NCI-H82 treated with DMSO at 0.1 percent for 48 hours (cell line): ENCODE results near the gene PRPS2.

ENCODE experiments used
- DNase-seq: peaks from one replicate; lab custom pipeline; 2025; ENCODE audit not compliant: unreplicated experiment; lab: John Stamatoyannopoulos, UW

The PRPS2 gene

DNA sequence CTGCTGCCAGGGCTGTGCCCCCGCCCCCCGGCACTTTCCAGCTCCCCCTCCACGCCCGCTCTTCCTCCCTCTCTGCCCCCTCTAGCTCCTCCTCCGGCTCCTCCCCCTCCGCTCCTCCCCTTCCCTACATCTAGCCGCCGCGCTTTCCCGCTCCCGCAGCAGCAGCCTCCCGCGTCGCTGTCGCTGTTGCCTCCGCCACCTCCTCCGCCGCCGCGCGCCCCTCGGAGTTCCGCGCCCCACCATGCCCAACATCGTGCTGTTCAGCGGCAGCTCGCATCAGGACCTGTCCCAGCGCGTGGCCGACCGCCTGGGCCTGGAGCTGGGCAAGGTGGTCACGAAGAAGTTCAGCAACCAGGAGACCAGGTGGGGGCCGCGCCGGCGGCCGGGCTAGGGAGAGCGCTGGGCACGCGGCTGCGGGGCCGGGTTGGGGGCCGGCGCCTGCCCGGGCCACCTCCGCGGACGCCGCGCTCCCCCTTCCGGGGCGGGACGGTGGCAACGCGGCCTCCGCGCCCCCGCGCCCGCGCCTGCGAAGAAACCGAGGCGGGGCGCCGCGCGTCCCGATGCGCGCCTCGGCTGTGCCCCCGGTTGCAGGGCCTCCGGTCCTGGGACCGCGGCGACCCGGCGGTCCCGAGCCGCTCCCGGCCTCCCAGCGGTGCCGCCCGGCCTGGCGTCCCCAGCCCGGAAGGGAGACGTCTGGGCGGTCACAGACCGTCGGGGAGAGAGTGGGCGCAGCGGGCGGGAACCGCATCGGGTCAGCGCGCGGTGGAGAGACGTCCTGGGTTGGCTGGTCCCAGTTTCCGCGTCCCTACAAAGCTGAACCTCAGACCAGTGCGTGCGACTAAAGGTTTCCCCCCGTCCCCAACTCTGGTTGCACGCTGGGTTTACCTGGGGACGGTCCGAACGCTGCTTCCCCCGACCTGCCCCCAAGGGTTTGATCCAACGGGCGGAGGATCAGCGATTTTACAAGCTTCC lies at the start of gene PRPS2:
PRPS2 (plus strand) TSS at position 156 of the 972 bp plus-strand sequence; CDS start at position 242, 86 bp downstream.
- peak; percentile 11 for DNase-seq

DNA sequence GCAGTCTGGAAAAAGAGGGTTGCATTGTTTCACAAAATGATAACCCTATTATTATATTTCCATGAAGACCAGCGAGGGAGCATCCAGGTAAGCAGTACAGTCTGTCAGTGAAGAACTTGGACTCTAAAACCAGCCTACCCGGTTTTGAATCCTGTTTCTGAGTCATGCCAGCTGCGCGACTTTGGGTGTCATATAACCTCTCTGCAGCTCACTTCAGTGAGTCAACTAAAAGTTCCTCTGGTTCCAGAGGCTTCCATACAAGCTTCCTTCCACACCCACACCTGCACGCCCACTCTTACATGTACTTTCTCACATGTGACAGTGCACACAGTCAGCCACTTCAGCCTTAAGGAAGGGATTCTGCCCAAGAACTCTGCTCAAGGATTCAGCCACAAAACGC lies 49.8 kb upstream of the PRPS2 start:
- no peak for DNase-seq

DNA sequence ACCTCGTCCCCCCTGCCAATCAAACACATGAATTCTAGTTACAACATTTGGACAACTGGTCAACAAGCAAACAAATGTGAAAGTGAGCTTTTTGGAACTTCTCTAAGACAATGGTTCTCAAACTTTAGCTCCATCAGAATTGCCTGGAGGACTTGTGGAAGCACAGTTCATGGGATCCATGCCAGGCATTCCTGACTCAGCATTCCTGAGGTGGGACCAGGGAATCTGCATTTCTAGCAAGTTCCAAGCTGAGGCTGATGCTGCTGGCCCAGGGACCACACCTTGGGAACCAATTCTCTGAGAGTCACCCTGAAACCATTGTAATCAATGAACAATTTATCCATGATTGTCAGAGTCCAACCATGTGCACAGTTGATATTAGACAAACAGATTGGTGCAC lies 43.8 kb upstream of the PRPS2 start:
- no peak for DNase-seq

DNA sequence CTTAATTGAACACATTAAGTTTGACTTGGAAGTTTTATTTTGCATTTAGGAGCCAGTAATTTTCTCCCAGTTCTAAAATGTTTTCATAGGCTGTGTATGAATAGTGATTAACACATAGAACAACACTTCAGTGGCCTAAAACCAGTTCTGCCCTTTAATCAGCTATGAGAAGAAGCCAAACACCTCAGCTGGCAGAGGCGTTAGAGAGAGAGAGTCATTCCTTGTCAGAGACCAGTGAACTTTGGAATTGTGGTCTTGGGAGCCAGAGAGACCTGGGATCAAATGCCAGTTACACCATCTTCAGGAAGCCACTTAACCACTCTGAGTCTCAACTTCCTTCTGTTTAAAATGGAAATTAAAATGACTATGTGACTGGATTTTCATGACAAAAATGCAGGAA lies 39.3 kb upstream of the PRPS2 start:
- no peak for DNase-seq

DNA sequence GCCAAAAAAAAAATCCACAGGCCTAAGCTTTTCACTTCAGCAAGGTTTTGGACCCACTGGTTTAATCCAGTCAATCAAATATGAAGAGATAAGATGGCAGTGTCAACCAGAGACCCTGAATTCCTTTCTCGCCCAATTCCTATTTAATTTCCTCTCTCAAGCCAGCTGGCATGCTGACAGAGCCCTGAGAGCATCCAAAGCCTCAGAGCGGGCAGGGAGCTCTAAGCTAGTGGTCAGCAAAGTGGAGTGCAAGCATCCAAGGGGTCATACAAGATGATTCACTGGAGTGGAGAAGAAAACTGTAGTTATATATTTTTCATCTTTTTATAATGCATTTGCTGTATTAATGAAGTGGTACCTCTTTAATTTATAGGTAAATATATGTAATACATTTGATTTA lies 37.8 kb upstream of the PRPS2 start:
- no peak for DNase-seq

DNA sequence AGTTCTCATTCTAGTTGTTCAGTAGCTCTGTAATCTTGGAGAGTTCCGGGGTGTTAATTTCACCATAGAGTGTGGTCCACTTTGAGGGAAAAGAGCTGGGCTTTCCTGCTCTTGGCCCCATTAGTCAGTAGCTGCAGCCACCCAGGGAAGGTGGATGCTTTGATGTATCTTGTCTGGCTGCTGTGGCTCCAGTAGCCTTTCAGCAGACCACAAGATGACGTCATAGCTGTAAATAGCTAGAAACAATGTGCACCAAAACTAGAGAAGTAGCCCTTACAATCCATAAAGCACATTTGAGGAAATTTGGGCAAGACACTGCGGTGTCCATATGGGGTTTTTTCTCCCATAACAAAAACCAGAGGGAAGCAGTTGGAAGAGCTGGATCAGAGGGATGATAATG lies 32.9 kb upstream of the PRPS2 start:
- DNase-seq = no peak

DNA sequence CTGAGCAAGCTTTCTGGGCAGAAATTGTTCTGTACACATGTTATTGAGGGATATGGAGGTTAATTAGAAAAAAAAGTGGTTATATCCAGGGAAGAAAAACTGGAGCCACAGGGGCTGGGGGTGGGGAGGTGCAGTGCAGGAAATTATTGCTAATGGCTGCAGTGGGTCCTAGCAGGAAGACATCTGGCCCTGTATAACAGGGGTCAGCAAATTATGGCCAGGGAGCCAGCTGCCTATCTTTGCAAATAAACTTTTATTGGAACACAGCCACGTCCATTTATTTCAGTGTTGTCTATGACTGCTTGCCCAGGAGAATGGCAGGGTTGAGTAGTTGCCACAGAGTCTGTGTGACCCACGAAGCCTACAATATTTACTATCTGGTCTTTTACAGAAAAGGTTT lies 23.4 kb upstream of the PRPS2 start:
- no peak for DNase-seq

DNA sequence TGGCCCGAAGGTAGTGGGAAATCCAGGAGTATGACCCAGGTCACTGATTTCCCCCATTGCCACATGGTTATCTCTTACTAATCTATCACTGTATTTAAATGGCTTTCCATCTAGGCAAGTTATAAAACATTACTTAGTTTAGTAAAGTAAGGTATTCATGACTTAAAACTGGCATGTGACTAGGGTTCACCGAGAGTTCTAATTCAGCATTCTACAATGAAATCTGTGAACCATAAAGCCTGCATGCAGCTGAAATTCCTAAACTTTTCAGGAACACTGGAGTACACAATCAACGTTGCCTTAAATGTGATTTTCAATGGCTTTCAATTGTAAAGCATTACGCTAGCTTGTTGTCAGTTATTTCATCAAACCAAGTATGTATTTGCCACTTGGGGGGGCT lies 22.7 kb upstream of the PRPS2 start:
- no peak for DNase-seq

DNA sequence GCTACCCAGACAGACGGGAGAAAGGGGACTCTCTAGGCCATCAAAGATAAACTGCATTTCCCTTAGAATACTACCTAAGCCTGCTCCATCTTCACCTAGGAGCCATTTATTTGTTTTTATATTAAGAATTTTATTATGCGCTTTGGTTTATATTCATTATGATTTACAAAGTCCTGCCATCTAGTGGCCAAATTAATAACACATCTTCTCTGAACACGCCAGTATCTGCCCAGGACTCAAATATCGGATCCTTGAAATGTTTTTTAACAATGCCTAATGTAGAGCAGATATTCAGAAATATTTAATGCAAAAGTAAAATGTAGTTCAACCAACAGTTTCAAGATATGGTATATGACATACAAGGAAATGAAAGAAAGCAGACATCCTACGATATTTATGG lies 20.8 kb upstream of the PRPS2 start:
- peak; percentile 8 for DNase-seq

DNA sequence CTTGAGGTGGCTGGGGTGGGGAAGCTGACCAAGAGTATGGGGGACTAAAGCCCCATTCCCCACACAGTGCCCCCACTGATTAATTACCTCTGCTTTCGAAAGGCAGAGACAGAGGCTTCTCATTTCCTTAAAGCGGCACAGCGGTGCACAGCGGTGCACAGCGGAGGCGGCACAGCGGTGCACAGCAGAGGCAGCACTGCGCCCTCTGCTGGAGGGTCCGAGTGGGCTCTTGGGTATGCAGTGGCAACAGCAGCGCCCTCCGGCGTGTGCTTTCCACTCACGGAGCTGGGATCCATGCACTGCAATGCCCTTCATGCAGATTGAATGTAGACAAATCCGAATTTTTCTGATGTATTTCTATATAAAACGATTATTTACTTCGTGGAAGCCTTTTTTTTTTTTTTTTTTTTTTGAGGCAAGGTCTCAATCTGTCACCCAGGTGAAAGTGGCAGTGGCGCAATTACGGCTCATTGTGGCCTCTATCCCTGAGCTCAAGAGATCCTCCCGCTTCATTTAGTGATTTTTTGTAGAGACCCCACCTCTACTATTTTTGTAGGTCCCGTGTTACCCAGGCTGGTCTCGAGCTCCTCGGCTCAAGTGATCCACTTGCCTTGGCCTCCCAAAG lies 19.7 kb upstream of the PRPS2 start:
- DNase-seq = no peak

DNA sequence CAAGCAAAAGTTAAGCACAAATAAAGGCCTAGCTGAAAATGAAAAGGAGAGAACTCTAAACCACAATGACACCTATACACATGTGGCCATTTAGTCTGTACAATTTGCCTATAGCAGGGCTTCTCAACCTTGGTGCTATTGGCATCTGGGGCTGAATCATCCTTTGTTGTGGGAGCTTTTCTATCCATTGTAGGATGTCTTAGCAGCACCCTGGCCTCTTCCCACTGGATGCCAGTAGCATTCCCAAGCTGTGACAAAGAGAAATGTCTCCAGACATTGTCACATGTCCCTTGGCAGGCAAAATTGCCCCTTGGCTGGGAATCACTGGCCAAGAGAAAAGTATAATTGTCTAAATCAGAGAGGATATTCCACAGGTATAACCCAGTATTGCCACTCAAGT lies 13.5 kb upstream of the PRPS2 start:
- DNase-seq = no peak

DNA sequence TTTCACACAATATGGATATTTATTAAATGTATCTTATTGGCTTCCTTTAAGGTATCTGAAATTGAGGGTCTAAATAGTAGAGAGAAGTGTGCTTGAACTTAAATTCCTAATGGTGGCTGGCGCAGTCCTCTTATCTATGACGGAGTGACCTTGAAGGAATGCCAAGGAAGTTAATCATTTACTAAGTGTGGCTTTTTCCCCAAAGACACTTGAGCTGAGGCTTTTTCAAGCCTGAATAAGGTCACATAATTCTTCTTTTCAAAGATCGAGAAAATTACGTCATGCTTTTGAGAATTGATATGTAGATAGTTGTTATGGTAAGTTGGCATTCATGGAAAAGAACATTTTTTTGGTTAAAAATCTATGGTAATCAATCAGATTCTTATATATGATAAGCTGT lies 11.7 kb upstream of the PRPS2 start:
- DNase-seq = no peak

DNA sequence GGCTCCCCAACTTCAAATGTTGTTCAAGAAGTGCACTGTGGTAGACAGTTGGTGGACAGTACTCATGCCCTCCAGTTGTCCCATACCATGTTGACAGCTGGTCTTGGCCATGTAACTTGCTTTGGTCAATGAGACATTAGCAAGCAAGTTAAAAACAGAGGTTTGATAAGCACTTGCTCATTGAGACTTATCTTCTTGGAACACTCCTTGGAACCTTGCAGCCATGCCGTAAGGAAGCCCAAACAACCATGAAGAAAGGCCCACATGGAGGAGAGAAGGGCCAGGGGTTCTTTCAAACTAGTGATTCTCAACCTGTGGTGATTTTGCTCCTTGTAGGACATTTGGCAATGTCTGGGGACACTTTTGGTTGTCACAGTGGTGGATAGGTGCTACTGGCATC lies 2.6 kb upstream of the PRPS2 start:
- no peak for DNase-seq

DNA sequence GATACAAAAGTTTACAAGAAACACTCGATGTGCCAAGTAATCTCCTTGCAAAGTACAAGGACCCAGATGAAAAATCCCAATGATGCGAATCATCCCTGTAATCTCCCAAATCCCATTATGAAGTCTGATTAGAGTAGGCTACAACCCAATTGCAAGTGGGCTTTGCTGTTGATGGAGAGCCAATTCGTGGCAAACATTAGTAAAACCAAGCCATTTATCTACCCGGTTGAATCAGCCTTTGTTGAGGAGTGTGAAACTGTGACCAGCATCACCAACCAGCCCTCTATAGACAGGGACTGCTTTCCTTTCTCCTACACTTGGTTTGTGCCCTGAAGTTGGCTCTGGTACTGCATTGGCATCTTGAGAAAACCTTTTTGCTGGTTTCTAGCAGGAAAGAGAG lies 1.2 kb upstream of the PRPS2 start:
- peak; percentile 46 for DNase-seq

DNA sequence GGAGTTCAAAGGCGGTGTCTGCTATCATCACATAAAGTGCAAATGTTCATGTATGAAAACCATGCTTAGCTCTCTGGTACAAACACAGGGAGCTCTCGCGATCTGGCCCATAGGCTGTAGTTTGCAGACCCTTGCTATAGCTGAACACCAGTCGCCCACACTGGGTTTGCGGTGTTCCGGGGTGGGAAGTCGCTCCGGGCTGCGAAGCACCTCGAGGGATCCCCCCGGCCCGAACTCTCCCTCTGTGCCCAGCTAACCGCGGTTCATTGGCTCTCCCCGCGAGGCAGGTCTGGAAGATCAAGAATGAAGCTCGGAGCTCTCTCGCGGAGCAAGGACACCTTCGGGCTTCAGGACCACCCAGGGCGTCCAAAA lies 341 bp upstream of the PRPS2 start:
- no peak for DNase-seq

DNA sequence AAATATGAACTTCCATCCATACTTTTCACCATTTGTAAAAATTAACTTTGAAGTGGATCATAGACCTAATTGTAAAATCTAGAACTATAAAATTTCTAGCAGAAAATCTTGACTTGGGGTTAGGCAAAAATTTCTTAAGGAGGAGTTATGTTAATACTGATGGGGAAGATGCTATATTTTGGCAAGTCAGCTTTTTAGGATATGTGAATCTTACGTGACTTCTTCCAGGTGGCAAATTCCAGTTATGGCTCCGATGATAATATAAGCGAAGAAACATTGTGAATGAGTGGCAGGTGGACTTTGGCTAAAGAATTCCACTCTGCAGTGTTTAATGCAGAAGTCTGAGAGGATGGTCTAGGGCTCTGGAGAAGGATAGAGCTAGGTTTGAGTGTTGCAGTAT lies 1.5 kb downstream of the PRPS2 start:
- no peak for DNase-seq

DNA sequence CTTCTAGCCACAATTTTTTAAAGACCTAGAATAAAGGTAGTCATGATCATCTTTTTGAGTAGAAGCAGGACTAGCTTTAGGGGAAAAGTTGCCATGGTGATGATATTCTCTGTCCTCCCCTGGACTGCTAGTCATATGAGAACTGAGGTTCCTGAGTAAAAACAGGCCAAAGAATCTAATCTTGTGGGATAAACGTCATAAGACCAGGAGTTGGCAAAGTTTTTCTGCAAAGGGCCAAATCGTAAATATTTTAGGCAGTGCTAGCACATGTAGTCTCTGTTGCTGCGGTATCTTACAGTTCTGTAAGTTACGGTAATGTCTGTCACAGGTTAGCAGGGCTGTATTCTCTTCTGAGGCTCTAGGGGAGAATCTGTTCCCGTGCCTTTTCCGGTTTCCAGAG lies 3.4 kb downstream of the PRPS2 start:
- DNase-seq = no peak

DNA sequence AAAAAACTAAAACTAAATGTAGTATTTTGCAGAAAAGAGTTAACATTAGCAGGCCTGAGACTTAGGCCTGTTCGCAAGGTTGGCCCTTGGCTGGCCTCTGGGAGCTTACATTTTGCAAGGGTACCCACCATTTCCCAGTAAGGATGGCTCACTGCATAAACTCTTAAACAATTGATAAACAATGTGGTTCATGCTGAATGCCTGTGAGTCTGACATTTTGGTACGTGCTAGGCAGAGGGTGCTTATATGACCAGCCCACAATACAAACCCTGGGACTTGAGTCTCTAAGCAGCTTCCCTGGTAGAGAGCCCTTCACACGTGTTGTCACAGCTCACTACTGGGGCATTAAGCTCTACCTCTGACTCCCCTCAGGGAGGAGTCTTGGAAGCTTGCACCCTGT lies 7.4 kb downstream of the PRPS2 start:
- DNase-seq = no peak

DNA sequence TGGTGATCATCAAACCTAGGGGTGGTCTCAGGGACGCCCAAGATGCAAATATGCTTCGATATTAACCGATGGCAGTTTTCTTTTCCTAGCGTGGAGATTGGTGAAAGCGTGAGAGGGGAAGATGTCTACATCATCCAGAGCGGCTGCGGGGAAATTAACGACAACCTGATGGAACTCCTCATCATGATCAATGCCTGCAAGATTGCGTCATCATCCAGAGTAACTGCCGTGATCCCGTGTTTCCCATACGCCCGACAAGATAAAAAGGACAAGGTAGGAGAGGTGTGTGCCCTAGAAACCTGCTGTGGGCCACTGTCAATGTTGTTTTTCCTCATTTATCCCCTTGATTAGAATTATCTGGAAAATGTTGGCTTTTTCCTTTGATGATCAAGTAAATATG lies 7.9 kb downstream of the PRPS2 start:
- no peak for DNase-seq

DNA sequence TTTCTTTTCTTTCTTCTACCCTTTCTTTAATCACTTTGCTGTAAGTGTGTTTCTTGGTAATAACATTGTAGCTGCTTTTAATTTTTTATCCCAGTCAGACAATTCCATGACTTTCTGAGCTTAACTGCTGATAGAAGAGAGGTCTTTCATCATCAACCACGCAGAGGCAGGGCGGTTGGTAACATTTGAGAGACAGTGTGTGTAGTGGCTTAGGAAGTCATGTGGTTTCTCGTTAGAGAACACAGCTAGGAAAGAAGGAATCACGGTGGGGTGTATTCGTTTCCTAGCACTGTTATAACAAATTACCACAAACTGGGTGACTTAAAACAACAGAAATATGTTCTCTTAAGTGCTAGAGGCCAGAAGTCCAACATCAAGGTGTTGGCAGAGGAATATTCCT lies 11.5 kb downstream of the PRPS2 start:
- DNase-seq = no peak

DNA sequence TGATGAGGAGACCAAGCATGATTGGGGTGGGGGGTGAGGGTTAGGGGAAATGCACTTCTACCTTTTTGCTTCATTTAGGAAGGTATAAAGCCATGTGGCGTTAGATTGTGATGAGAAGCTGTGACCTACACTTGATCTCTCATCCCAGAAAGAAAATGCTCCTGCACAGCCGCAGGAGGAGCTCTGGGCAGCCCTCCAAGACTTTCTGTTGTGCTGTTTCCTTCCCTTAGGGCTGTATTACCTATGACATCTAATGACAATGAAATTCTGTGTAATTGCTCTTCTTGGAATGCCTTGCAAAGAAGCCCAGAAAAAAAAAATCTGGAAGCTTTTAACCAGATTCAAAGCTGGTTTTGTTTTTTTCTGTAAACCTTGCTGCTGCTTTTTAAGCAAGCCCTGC lies 13.4 kb downstream of the PRPS2 start:
- DNase-seq = no peak

DNA sequence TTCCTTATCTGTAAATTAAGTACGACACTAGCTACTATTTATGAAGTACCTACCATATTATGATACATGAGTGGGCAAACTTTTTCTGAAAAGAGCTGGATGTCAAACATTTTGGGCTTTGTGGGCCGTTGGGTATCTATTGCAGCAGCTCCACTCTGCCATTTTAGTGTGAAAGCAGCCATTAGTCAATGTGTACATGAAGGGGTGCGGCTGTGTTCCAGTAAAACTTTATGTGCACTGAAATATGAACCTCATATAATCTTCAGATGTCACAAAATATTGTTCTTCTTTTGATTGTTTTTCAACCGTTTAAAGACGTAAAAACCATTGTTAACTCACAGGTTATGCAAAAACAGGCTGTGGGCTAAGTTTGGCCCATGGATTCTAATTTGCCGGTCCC lies 14.1 kb downstream of the PRPS2 start:
- DNase-seq = no peak

DNA sequence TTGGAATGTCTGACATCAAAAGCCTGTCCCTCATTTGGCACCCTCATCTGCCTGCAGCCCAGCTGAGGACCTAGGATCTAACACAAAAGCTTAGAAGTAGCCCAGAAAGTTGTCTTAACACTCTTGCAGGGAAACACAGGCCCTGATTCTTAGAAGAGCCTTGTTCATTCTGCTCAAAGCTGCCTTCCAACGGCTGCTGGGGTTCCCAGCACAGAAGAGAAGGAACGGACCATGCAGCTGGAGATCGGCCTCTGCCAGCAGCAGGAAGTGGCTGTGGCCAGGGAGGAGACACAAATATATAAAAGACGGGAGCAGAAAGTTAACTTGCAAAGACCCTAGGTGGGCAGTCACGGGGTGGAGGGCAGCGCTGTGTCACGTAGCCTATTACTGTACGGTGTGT lies 20.4 kb downstream of the PRPS2 start:
- DNase-seq = no peak
